Retinal pigment epithelial cell (primary cell): ENCODE measurements around the gene MED25.

ENCODE experiments used
- DNase-seq: peaks from one replicate; pipeline ENCODE4 v3.0.0-alpha.2; 2010; ENCODE audit warnings: low read depth
- H3K4me3 ChIP-seq: 2 replicates; pipeline ENCODE4 v1.5.1; 2011; ENCODE audit warnings: mild to moderate bottlenecking, low read length, control low read depth, moderate library complexity
- CTCF ChIP-seq: conservative IDR thresholded peaks from 2 replicates; pipeline ENCODE4 v1.5.1; 2011; ENCODE audit warnings: low read depth, low read length, control low read depth, inconsistent platforms

Gene MED25

GRCh38 chr19:49798574-49798973, 19.5 kb upstream of the MED25 start:
- DNase-seq: no peak
- no peak for TF ChIP-seq CTCF
- no peak overlapping the region for H3K4me3 ChIP-seq

DNA sequence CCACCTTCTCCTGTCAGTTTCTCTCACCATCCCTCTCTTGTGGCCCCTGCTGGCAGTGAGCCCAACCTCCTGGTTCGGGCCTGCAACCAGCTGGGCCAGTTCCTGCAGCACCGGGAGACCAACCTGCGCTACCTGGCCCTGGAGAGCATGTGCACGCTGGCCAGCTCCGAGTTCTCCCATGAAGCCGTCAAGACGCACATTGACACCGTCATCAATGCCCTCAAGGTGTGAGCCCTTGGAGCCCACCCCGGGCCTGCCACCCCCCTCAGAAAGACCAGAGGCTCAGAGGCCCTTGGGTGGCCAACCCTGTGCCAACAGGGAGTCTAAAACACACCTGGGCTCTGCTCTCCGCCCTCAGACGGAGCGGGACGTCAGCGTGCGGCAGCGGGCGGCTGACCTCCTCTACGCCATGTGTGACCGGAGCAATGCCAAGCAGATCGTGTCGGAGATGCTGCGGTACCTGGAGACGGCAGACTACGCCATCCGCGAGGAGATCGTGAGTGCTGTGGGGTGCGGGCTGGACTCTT, 18.8 kb upstream of the MED25 start:
- no peak overlapping the region for H3K4me3 ChIP-seq
- TF ChIP-seq CTCF: no peak
- DNase-seq: no peak

GRCh38 chr19:49799798-49800376, 18.2 kb upstream of the MED25 start:
- TF ChIP-seq CTCF: peak; percentile 39
- no peak for DNase-seq
- no peak overlapping the region for H3K4me3 ChIP-seq

GRCh38 chr19:49800771-49801170, 17.3 kb upstream of the MED25 start:
- H3K4me3 ChIP-seq: no peak overlapping the region
- no peak for TF ChIP-seq CTCF
- DNase-seq: no peak

- no peak for TF ChIP-seq CTCF
- DNase-seq: no peak
- no peak overlapping the region for H3K4me3 ChIP-seq
Observed at GRCh38 chr19:49801401-49801888, 16.6 kb upstream of the MED25 start.

DNA sequence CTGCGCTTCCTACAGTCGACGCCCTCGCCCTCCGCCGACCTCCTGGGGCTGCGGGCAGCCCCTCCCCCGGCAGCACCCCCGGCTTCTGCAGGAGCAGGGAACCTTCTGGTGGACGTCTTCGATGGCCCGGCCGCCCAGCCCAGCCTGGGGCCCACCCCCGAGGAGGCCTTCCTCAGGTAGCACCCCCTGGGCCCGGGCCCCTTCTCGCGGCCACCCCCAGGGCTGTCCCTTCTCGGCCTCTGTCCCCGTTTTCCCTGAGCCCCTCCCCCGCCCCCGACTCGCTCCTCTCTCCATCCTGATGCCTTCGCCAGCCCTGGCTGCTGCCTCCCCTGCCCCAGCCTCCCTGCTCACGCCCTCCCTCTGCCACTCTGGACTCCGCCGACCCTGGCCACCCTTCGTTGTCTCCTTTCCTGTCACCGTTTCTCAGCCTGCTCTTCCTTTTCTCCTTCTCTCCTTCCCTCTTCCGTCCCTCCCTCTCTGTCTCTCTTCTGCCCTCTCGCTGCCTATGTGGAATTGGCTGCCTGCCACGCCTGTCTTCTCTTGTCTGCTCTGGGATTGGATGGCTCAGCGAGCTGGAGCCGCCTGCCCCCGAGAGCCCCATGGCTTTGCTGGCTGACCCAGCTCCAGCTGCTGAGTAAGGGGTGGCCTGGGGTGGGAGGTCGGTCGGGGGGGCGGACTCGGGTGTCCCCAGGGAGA, 16.0 kb upstream of the MED25 start:
- peak; percentile 61 for DNase-seq
- peak overlapping the region; percentile 41 for H3K4me3 ChIP-seq
- peak; percentile 39 for TF ChIP-seq CTCF
